Adipocyte (in vitro differentiated cells): ENCODE results near the gene OR5D16.

Experiments
- DNase-seq: peaks from one replicate; pipeline ENCODE4 v3.0.0-alpha.2; 2015; ENCODE audit warnings: low read depth
- H3K27me3 ChIP-seq: replicated peaks from 2 replicates; pipeline ENCODE4 v1.7.0; 2013; ENCODE audit warnings: mild to moderate bottlenecking, low read length, moderate library complexity; ENCODE audit not compliant: control insufficient read depth, insufficient read depth
- H3K36me3 ChIP-seq: 2 replicates; pipeline ENCODE4 v1.7.0; 2013; ENCODE audit warnings: low read length, mild to moderate bottlenecking, moderate library complexity; ENCODE audit not compliant: control insufficient read depth, insufficient read depth, severe bottlenecking
- H3K4me1 ChIP-seq: 2 replicates; pipeline ENCODE4 v1.7.0; 2013; ENCODE audit warnings: mild to moderate bottlenecking, low read length, moderate library complexity; ENCODE audit not compliant: control insufficient read depth, insufficient read depth
- H3K4me3 ChIP-seq: 2 replicates; pipeline ENCODE4 v1.7.0; 2013; ENCODE audit warnings: mild to moderate bottlenecking, low read length, moderate library complexity
- H3K9ac ChIP-seq: 2 replicates; pipeline ENCODE4 v1.7.0; 2013; ENCODE audit warnings: mild to moderate bottlenecking, low read length, moderate library complexity
- H3K9me3 ChIP-seq: 2 replicates; pipeline ENCODE4 v1.7.0; 2013; ENCODE audit warnings: mild to moderate bottlenecking, low read length, moderate library complexity; ENCODE audit not compliant: control insufficient read depth

OR5D16 gene

DNA sequence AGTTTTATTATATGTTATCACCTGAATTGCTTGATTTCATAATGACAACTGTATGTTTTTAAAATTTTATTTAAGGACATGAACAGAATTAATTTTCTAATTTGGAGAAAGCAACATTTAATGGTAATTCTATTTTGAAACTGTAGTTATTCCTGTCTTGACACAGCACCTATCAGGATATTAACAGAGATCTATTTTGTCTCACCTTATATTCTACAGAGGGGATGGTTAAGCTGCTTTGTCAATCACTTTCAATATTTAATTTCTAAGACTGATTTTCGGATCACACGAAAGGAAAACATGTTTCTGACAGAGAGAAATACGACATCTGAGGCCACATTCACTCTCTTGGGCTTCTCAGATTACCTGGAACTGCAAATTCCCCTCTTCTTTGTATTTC, at the start of gene OR5D16:
Gene OR5D16, plus strand, starts transcription at position 301 of the 400 bp plus-strand sequence. Its CDS starts 0 bp downstream, at position 301.
- no peaks in the 10 kb centered on the region for H3K36me3 ChIP-seq
- no peaks in the 10 kb centered on the region for H3K4me1 ChIP-seq
- no peak within 1 kb of the TSS for H3K9ac ChIP-seq
- H3K4me3 ChIP-seq, result no peak within 1 kb of the TSS
- DNase-seq, result no peak
- H3K27me3 ChIP-seq, result no peaks in the 10 kb centered on the region
- H3K9me3 ChIP-seq, result no peaks in the 10 kb centered on the region

DNA sequence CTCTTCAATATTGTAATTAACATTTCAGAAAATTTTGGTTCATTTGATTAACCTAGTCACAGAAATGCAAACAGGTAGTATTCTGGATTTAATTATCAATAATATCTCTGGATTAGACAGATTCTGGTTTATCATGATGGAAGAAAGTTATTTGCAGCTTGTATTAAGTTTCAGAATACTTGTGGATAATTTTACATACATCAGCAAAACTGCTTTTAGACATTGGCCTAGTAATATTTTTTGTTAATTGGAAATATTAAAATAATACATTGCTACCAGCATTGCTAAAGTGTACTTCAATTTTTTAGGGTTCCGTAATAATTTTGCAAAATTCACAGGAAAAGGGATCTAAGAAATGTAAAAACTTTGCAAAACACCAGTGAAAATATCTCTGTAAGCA, 46.9 kb upstream of the OR5D16 start:
- no peak overlapping the region for H3K9ac ChIP-seq
- no peaks in the 10 kb centered on the region for H3K27me3 ChIP-seq
- no peaks in the 10 kb centered on the region for H3K36me3 ChIP-seq
- H3K4me1 ChIP-seq, result no peaks in the 10 kb centered on the region
- no peaks in the 10 kb centered on the region for H3K9me3 ChIP-seq
- H3K4me3 ChIP-seq, result no peak overlapping the region
- no peak for DNase-seq

DNA sequence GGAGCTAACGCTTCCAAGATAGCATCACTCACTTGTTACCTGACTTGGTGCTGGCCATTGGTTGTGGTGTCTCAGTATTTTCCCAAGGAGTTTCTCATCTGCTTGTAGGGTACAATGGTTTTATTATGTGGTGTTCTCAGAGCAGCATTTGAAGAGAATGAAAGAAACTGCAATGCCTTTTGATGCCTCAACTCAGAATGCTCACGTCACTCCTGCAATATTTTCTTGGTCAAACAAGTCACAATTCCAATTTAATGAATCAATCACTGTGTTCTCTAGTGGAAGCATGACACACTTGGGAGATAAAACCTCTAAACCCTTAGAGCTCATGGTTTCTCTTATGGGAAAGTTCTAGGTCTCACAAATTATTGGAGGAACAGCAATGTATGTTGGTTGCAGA, 45.2 kb upstream of the OR5D16 start:
- H3K4me1 ChIP-seq, result no peaks in the 10 kb centered on the region
- H3K4me3 ChIP-seq, result no peak overlapping the region
- no peaks in the 10 kb centered on the region for H3K27me3 ChIP-seq
- H3K9me3 ChIP-seq, result no peaks in the 10 kb centered on the region
- H3K9ac ChIP-seq, result no peak overlapping the region
- DNase-seq, result no peak
- no peaks in the 10 kb centered on the region for H3K36me3 ChIP-seq

DNA sequence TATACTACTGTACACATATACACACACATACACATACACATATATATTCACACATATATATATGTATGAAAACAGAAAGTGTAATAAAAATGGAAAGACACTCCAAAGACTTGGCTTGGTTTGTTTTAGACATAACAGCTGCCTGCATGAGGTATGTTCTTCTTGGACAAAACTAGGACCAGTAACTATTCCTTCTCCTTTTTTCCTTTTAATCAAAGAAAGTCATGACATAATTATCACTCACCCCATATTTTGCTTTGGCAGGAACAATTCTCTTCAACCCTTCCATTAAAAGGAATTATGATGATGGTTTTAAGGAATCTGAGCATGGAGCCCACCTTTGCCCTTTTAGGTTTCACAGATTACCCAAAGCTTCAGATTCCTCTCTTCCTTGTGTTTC, 43.3 kb upstream of the OR5D16 start, which contains the start of gene OR5D14:
Gene OR5D14, plus strand, starts transcription at position 301 of the 400 bp plus-strand sequence. Its CDS starts 0 bp downstream, at position 301.
- Histone ChIP-seq H3K9ac (no peak within 1 kb of the TSS), H3K27me3 (no peaks in the 10 kb centered on the region), H3K36me3 (no peaks in the 10 kb centered on the region), H3K4me3 (no peak within 1 kb of the TSS), H3K9me3 (peaks cover 2% of the 10 kb centered on the region), H3K4me1 (no peaks in the 10 kb centered on the region)
- no peak for DNase-seq

GRCh38 chr11:55806248-55806647, 32.3 kb upstream of the OR5D16 start:
- Histone ChIP-seq H3K36me3 (no peaks in the 10 kb centered on the region), H3K27me3 (no peaks in the 10 kb centered on the region), H3K4me1 (no peaks in the 10 kb centered on the region), H3K9ac (no peak overlapping the region), H3K9me3 (no peaks in the 10 kb centered on the region), H3K4me3 (no peak overlapping the region)
- no peak for DNase-seq

- Histone ChIP-seq H3K9ac (no peak within 1 kb of the TSS), H3K4me1 (no peaks in the 10 kb centered on the region), H3K4me3 (no peak within 1 kb of the TSS), H3K27me3 (no peaks in the 10 kb centered on the region), H3K36me3 (no peaks in the 10 kb centered on the region), H3K9me3 (no peaks in the 10 kb centered on the region)
- DNase-seq, result no peak
Observed at GRCh38 chr11:55811067-55811466, 27.5 kb upstream of the OR5D16 start, which contains the start of gene OR5L1. Gene OR5L1 (plus strand): TSS chr11:55811367. CDS start chr11:55811467, 100 bp downstream.

GRCh38 chr11:55819330-55819729, 19.2 kb upstream of the OR5D16 start, which contains the start of gene OR5D18:
Gene OR5D18 (plus strand): TSS chr11:55819630. CDS start chr11:55819630, 0 bp downstream.
- DNase-seq, result no peak
- H3K36me3 ChIP-seq, result no peaks in the 10 kb centered on the region
- H3K4me3 ChIP-seq, result no peak within 1 kb of the TSS
- H3K9ac ChIP-seq, result no peak within 1 kb of the TSS
- no peaks in the 10 kb centered on the region for H3K9me3 ChIP-seq
- H3K27me3 ChIP-seq, result no peaks in the 10 kb centered on the region
- no peaks in the 10 kb centered on the region for H3K4me1 ChIP-seq

- Histone ChIP-seq H3K4me3 (no peak within 1 kb of the TSS), H3K4me1 (no peaks in the 10 kb centered on the region), H3K36me3 (no peaks in the 10 kb centered on the region), H3K27me3 (no peaks in the 10 kb centered on the region), H3K9ac (no peak within 1 kb of the TSS), H3K9me3 (no peaks in the 10 kb centered on the region)
- no peak for DNase-seq
Observed at GRCh38 chr11:55826919-55827318, 11.6 kb upstream of the OR5D16 start, which contains the start of gene OR5L2. Gene OR5L2 (plus strand): TSS chr11:55827219. CDS start chr11:55827219, 0 bp downstream.

DNA sequence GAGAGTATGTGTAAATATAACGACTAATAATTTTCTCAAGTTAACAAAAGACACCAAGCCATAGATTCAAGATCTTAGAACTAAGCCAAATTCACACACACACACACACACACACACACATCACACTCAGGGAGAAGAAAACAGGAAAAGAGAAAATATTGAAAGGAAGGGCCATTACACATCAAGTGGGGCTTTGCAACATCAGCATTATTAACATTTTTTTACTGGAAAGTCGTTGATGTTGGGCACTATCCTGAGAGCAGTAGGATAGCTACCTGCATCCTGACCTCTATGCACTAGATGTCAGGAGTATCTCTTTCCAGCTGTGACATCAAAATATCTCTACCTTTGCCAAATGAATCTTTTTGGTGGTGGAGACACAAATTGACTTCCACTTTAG, 8.9 kb downstream of the OR5D16 start:
- H3K4me3 ChIP-seq, result no peak overlapping the region
- H3K27me3 ChIP-seq, result no peaks in the 10 kb centered on the region
- no peaks in the 10 kb centered on the region for H3K4me1 ChIP-seq
- DNase-seq, result no peak
- H3K9ac ChIP-seq, result no peak overlapping the region
- H3K36me3 ChIP-seq, result no peaks in the 10 kb centered on the region
- H3K9me3 ChIP-seq, result no peaks in the 10 kb centered on the region

DNA sequence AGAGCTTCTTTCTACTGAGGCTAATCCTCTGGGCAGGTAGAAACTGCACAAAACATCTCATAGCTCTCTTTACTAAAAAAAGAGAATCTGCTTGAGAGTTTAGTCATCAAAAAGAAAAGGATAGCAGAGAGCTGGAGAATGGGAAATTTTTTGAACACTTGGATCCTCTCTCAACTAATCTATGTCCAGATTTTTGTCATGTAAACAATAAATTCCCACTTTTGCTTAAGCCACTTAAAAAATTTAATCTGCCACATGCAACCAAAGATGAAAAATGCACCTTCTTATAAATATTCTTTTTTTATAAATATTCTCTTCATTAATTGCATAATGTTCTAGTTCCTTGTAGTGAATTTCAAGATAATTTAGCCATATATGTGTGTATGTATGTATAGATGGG, 10.5 kb downstream of the OR5D16 start:
- Histone ChIP-seq H3K9ac (no peak overlapping the region), H3K27me3 (no peaks in the 10 kb centered on the region), H3K4me3 (no peak overlapping the region), H3K36me3 (no peaks in the 10 kb centered on the region), H3K4me1 (no peaks in the 10 kb centered on the region), H3K9me3 (no peaks in the 10 kb centered on the region)
- DNase-seq, result no peak

GRCh38 chr11:55852141-55852540, 13.6 kb downstream of the OR5D16 start:
- H3K9me3 ChIP-seq, result no peaks in the 10 kb centered on the region
- H3K9ac ChIP-seq, result no peak overlapping the region
- no peaks in the 10 kb centered on the region for H3K27me3 ChIP-seq
- no peaks in the 10 kb centered on the region for H3K4me1 ChIP-seq
- no peak overlapping the region for H3K4me3 ChIP-seq
- no peak for DNase-seq
- H3K36me3 ChIP-seq, result no peaks in the 10 kb centered on the region

DNA sequence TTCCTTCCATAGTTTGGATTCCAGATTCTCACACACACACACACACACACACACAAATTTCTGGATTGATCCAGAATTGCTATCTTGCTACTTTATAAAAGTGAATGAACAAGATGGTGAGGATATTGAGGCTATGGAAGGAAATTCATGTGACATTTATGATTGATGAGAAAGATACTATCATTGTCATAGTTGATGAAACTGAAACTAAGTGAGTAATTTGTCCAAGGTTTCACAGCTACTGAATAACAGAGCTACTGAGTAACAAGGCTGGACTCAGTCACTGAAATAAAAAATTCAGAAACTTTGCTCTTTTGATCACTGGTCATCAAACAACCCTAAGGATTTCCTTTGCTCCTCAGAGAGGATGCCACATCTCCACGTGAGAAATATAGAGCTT, 16.2 kb downstream of the OR5D16 start:
- no peak overlapping the region for H3K4me3 ChIP-seq
- no peaks in the 10 kb centered on the region for H3K27me3 ChIP-seq
- no peak for DNase-seq
- H3K4me1 ChIP-seq, result no peaks in the 10 kb centered on the region
- no peak overlapping the region for H3K9ac ChIP-seq
- H3K36me3 ChIP-seq, result no peaks in the 10 kb centered on the region
- no peaks in the 10 kb centered on the region for H3K9me3 ChIP-seq
